Sigmoid colon (tissue), 4 donors: Measurements from ENCODE around the gene A3GALT2.

ENCODE experiments used
- CTCF ChIP-seq, 4 experiments: fragments of 450-650 bp in 3 of 4; fragments of 200-600 bp in 1 of 4; IDR thresholded peaks; one replicate each; pipeline ENCODE4 v1.5.1; 2016 to 2019; ENCODE audit warnings: antibody characterized with exemption in 4 of 4, mild to moderate bottlenecking in 3 of 4, moderate library complexity in 2 of 4
- EP300 ChIP-seq, 4 donors: sonication (generic); formaldehyde crosslinking; IDR thresholded peaks; one replicate each; pipeline ENCODE4 v1.6.1; 2017; ENCODE audit warnings: antibody characterized with exemption in 4 of 4
- POLR2A ChIP-seq, 2 donors: fragments of 450-650 bp; IDR thresholded peaks; one replicate each; pipeline ENCODE4 v1.6.1; 2016; ENCODE audit warnings: antibody characterized with exemption in 2 of 2, mild to moderate bottlenecking in 2 of 2, moderate library complexity in 2 of 2

GRCh38 chr1:33284049-33284448 lies 36.8 kb downstream of the A3GALT2 start:
- TF ChIP-seq CTCF (IDR thresholded peaks at IDR 0.05) = no peak
- no peak for TF ChIP-seq POLR2A (IDR thresholded peaks at IDR 0.05)
- TF ChIP-seq EP300 (IDR thresholded peaks at IDR 0.05) = no peak
